Measurements from ENCODE around the gene ST3GAL6.

DNA sequence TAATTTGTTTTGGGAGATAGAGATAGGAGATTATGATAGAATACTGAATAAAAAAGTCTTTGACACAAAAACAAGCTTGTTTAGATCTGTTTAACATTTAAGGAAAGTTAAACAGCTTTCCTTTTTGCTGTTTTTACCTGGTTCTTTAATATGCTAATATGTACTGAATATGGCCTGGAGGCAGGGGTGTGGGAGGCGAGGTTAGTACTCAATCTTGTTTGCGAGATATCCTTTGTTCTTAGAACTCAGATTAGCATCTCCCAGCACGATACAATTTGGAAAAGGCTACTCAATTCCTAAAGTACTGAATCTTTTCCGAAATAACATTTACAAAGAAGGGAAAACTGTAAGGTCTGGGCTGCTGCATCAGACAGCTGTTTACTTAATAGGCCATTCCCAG, 40.8 kb upstream of the ST3GAL6 start:
- TF ChIP-seq CTCF (IDR thresholded peaks at IDR 0.05; ENCODE audit: low read depth, low read length, poor library complexity, severe bottlenecking) (no peak), EZH2phosphoT487 (IDR thresholded peaks at IDR 0.05; ENCODE audit: borderline replicate concordance, low read length) (no peak)

Measured in DOHH2 (cell line).